ENCODE measurements around the gene NHP2. TPM values are rescaled to one million over a fixed set of nuclear protein-coding genes. Genes with fewer than 3 reads are reported as not detected.

The NHP2 gene
- total and polyA plus RNA-seq, 9 of the 15 experiments (the other 6 are each of a cell fraction or from before 2014, with no cell fraction given), result 52.8 to 622 (median 144) TPM

- no peak for FAIRE-seq
- ChIA-PET CTCF (ENCODE audit: low intra/inter-chr PET ratio) (no interaction called here), POLR2A (interaction anchor here (0.7 to 3.4 kb wide), 5 partner anchors 10 to 22 kb away, joined by 4 to 20 read pairs (median 6); partner anchors contain the start of gene NHP2)
- no TSS peak for BruUV-seq (replicated peaks)
- Histone ChIP-seq H2AFZ (ENCODE audit: low read depth, low read length) (peak overlapping the region; percentile 33; the same call in 1 of the 2 replicates), H3K4me2 (ENCODE audit: insufficient read depth, low read length) (peak overlapping the region; percentile 98), H3K4me3 (peak overlapping the region; percentile 98), H3K27ac (ENCODE audit: extremely low read depth, low read depth, low read length) (peak overlapping the region; percentile 97), H3K9ac (ENCODE audit: insufficient read depth in 1 of 2, low read depth in 2 of 2, low read length in 2 of 2) (peak overlapping the region; percentile 92 to 99), H3K36me3 (ENCODE audit: control insufficient read depth, insufficient read depth, low read length) (peaks cover 33% of the 10 kb centered on the region), H3K27me3 (ENCODE audit: control insufficient read depth in 2 of 2, insufficient read depth in 2 of 2, low read length in 2 of 2) (no peaks in the 10 kb centered on the region), H3K4me1 (replicated peaks in 1 of 2; ENCODE audit: control insufficient read depth in 2 of 2, insufficient read depth in 2 of 2, low read length in 2 of 2) (peaks cover 21 to 44% of the 10 kb centered on the region in 2 experiments), H4K20me1 (replicated peaks; ENCODE audit: control insufficient read depth, insufficient read depth, low read length) (0 out of 2 replicates have a peak, but pooled peaks cover 4% of the 10 kb centered on the region), H3K79me2 (ENCODE audit: control insufficient read depth, insufficient read depth, low read length) (peaks cover 52% of the 10 kb centered on the region), H3K9me3 (replicated peaks; ENCODE audit: control insufficient read depth, insufficient read depth, low read depth, low read length) (no peaks in the 10 kb centered on the region), H3K9me1 (ENCODE audit: control insufficient read depth, insufficient read depth, low read length) (no peaks in the 10 kb centered on the region)
- WGBS (ENCODE audit: insufficient coverage, low coverage, missing lambda C conversion rate), result 0% methylated on average over 7 of the region's 10 CpGs
- intact Hi-C loops (cut with micrococcal nuclease) (loop anchor here (1.0 kb wide), 1 partner anchor 18 kb away; the partner anchor contains the start of gene N4BP3), in situ Hi-C loops (cut with MboI) (no loop called here)
- peak in 1 of 4 experiments; percentile 36 for DNase-seq (ENCODE audit: extremely low read depth in 1 of 4, low spot score in 3 of 4)
- ATAC-seq, result peak; percentile 8
- TF ChIP-seq TOE1 (IDR thresholded peaks at IDR 0.05; ENCODE audit: borderline replicate concordance), result no peak
- 0 out of 2 replicates have a peak, but pooled peaks have one; percentile 28 for TF ChIP-seq TOE1 (CRISPR knock-in tag; IDR thresholded peaks at IDR 0.05; ENCODE audit: borderline replicate concordance, low read depth)
- TF ChIP-seq HDAC1 (IDR thresholded peaks at IDR 0.05), result 0 out of 4 replicates have a peak, but pooled peaks of 1 of the 2 experiments have one; percentile 13
- peak; percentile 26; the same call in 1 of the 2 replicates for TF ChIP-seq OTX1 (CRISPR knock-in tag; IDR thresholded peaks at IDR 0.05)
- TF ChIP-seq NKRF (IDR thresholded peaks at IDR 0.05; ENCODE audit: borderline replicate concordance), result peak; percentile 42; the same call in 1 of the 2 replicates
- TF ChIP-seq TAL1 (IDR thresholded peaks at IDR 0.05), result 0 out of 2 replicates have a peak, but pooled peaks have one; percentile 10
- peak; percentile 9 for TF ChIP-seq ASH1L (IDR thresholded peaks at IDR 0.05; ENCODE audit: borderline replicate concordance, low read depth, partially characterized antibody)
- 0 out of 2 replicates have a peak, but pooled peaks have one; percentile 36 for TF ChIP-seq THRAP3 (IDR thresholded peaks at IDR 0.05; ENCODE audit: borderline replicate concordance)
- TF ChIP-seq ZNF717 (CRISPR knock-in tag; IDR thresholded peaks at IDR 0.05), result no peak
- TF ChIP-seq KAT2B (IDR thresholded peaks at IDR 0.05; ENCODE audit: low read depth, low read length), result no peak
- TF ChIP-seq SIRT6 (IDR thresholded peaks at IDR 0.05; ENCODE audit: low read depth, low read length), result no peak
- TF ChIP-seq SMARCA4 (IDR thresholded peaks at IDR 0.05), result 0 out of 2 replicates have a peak, but pooled peaks have one; percentile 34
- 0 out of 2 replicates have a peak, but pooled peaks have one; percentile 34 for TF ChIP-seq ZZZ3 (IDR thresholded peaks at IDR 0.05)
These were observed 22.2 kb downstream of the NHP2 start for GRCh38 chr5:178131446-178131996.

Measured in K562 (cell line).